ENCODE data around the gene EXOSC5. TPM values are rescaled to one million over a fixed set of nuclear protein-coding genes. Genes with fewer than 3 reads are reported as not detected.

The EXOSC5 gene
- total RNA-seq, 1 experiment from 2014 or later, result 58.7 TPM

DNA sequence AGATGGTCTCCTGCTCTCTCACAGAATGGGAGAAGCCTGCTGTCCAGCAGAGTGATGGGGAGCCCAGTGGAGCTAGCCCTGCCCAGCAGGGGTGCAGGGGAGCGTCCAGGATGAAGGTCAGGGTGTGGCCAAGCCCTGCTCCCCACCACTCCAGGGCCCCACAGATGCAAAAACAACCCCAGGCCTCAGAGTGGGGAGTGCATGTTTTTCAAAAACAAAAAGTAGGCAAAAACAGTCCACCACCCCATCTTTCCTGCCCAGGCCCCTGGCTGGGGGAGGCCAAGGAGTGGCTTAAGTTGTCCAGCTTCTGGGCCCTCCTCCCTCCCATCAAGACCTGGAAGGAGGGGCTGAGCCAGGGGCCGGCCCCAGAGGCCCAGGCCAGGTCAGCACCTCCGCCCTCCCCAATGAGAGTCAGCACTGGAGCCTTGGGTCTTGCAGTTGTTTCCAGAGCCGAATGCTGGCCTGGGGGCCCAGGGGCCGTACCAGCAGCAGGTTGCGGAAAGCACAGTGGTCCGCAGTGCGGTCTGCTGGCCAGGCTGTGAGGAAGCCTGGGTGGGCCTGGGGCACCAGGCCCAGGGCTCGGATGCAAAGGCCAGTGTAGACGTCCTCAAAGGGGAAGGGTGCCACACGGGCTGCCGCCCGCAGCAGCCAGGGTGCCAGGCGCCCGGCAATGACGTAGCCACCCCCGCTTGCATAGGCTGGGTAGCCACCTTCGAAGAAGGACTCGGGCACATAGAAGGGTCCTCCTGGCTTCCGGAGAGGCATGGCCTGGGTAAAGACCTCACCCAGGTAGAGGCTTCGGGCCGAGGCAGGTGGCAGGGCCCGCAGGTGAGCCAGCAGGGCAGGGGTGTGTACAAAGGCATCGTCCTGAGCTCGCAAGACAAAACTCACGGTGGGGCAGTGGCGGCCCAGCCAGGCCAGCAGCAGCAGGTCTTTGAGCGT is 28.3 kb upstream of the EXOSC5 start:
- Histone ChIP-seq H3K4me2 (ENCODE audit: insufficient read depth, insufficient read length, low read length) (no peak overlapping the region), H2BK15ac (ENCODE audit: low read depth, low read length) (no peak overlapping the region), H2BK12ac (ENCODE audit: insufficient read length, low read depth, low read length) (no peak overlapping the region), H3K79me1 (ENCODE audit: insufficient read depth, low read depth, low read length, poor library complexity, severe bottlenecking) (no peaks in the 10 kb centered on the region), H4K91ac (ENCODE audit: insufficient read length, low read depth, low read length) (no peak overlapping the region), H2BK120ac (ENCODE audit: low read depth, low read length, poor library complexity, severe bottlenecking) (no peak overlapping the region), H3K23ac (ENCODE audit: insufficient read length, low read depth, low read length) (no peak overlapping the region), H4K5ac (ENCODE audit: insufficient read length, low read depth, low read length) (no peak overlapping the region), H3K56ac (ENCODE audit: insufficient read length, low read depth, low read length) (no peak overlapping the region), H3K4me1 (ENCODE audit: insufficient read depth, low read length) (no peaks in the 10 kb centered on the region), H3K4ac (ENCODE audit: low read depth, low read length) (no peak overlapping the region), H3K18ac (ENCODE audit: insufficient read length, low read depth, low read length) (no peak overlapping the region), H2BK20ac (ENCODE audit: low read depth, low read length, poor library complexity, severe bottlenecking) (no peak overlapping the region), H3K79me2 (ENCODE audit: insufficient read depth, low read length) (no peaks in the 10 kb centered on the region), H3K23me2 (ENCODE audit: insufficient read length, low read depth, low read length, poor library complexity, severe bottlenecking) (peaks cover 11% of the 10 kb centered on the region), H2AK5ac (ENCODE audit: insufficient read length, low read length) (no peak overlapping the region), H3K27me3 (ENCODE audit: insufficient read depth, low read length) (no peaks in the 10 kb centered on the region), H4K8ac (replicated peaks; ENCODE audit: insufficient read length, low read depth, low read length) (no peak overlapping the region), H2AFZ (ENCODE audit: low read length) (no peak overlapping the region), H3T11ph (ENCODE audit: low read length) (no peak overlapping the region), H4K20me1 (ENCODE audit: control insufficient read depth, insufficient read depth, insufficient read length) (peaks cover 2% of the 10 kb centered on the region), H3K9ac (ENCODE audit: extremely low read depth, insufficient read length, low read length) (no peak overlapping the region), H3K9me3 (ENCODE audit: control insufficient read depth, low read depth, low read length) (no peaks in the 10 kb centered on the region), H3K14ac (ENCODE audit: insufficient read depth, low read length) (no peak overlapping the region), H3K27ac (ENCODE audit: insufficient read length, low read depth, low read length) (no peak overlapping the region), H2BK5ac (ENCODE audit: insufficient read length, low read length) (no peak overlapping the region)
- Mint-ChIP-seq H3K4me1 (peaks cover 14 to 29% of the 10 kb centered on the region in 2 experiments), H3K27me3 (ENCODE audit: low read depth) (no peaks in the 10 kb centered on the region; the same call in none of the 2 replicates), H3K9me3 (no peaks in the 10 kb centered on the region), H3K27ac (no peak overlapping the region), H3K36me3 (ENCODE audit: insufficient read depth in 1 of 3, low read depth in 3 of 3) (peaks cover 6 to 32% (median 26%) of the 10 kb centered on the region in 3 experiments; a peak in 6 of 7 replicates), H3K4me3 (peak overlapping the region in 1 of 2 experiments; percentile 29; a peak in 1 of 5 replicates)
- TF ChIP-seq, protein P1, sequence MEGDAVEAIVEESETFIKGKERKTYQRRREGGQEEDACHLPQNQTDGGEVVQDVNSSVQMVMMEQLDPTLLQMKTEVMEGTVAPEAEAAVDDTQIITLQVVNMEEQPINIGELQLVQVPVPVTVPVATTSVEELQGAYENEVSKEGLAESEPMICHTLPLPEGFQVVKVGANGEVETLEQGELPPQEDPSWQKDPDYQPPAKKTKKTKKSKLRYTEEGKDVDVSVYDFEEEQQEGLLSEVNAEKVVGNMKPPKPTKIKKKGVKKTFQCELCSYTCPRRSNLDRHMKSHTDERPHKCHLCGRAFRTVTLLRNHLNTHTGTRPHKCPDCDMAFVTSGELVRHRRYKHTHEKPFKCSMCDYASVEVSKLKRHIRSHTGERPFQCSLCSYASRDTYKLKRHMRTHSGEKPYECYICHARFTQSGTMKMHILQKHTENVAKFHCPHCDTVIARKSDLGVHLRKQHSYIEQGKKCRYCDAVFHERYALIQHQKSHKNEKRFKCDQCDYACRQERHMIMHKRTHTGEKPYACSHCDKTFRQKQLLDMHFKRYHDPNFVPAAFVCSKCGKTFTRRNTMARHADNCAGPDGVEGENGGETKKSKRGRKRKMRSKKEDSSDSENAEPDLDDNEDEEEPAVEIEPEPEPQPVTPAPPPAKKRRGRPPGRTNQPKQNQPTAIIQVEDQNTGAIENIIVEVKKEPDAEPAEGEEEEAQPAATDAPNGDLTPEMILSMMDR (conservative IDR thresholded peaks at IDR 0.05), result no peak
- no CpG with 5 or more reads among the region's 28 CpGs for WGBS (ENCODE audit: extremely low coverage, insufficient read length, low lambda C conversion rate)
- DNase-seq, result no peak
